Parathyroid adenoma (tissue), 2 donors: ENCODE data around the gene TSPYL1.

Experiments used
- H2AFZ ChIP-seq: fragments of 300-600 bp; sonication (generic); one replicate; pipeline ENCODE4 v1.7.0; 2017; ENCODE audit warnings: antibody characterized with exemption, mild to moderate bottlenecking
- H3K27ac ChIP-seq: fragments of 300-600 bp; sonication (generic); one replicate; pipeline ENCODE4 v1.7.0; 2017
- H3K27me3 ChIP-seq: fragments of 300-600 bp; sonication (generic); one replicate; pipeline ENCODE4 v1.7.0; 2017; ENCODE audit warnings: low read length; ENCODE audit not compliant: control insufficient read depth, insufficient read depth
- H3K36me3 ChIP-seq: fragments of 300-600 bp; sonication (generic); one replicate; pipeline ENCODE4 v1.7.0; 2017; ENCODE audit warnings: low read length; ENCODE audit not compliant: control insufficient read depth, insufficient read depth
- H3K4me1 ChIP-seq: fragments of 300-600 bp; sonication (generic); one replicate; pipeline ENCODE4 v1.7.0; 2017; ENCODE audit warnings: control low read depth
- H3K4me2 ChIP-seq: fragments of 300-600 bp; sonication (generic); one replicate; pipeline ENCODE4 v1.7.0; 2017; ENCODE audit warnings: low read length
- H3K4me3 ChIP-seq: fragments of 300-600 bp; sonication (generic); one replicate; pipeline ENCODE4 v1.7.0; 2017; ENCODE audit warnings: low read depth, low read length
- H3K79me2 ChIP-seq: fragments of 300-600 bp; sonication (generic); one replicate; pipeline ENCODE4 v1.7.0; 2017; ENCODE audit warnings: control low read depth
- H3K9ac ChIP-seq: fragments of 300-600 bp; sonication (generic); one replicate; pipeline ENCODE4 v1.7.0; 2017; ENCODE audit warnings: mild to moderate bottlenecking
- H3K9me3 ChIP-seq: fragments of 300-600 bp; sonication (generic); one replicate; pipeline ENCODE4 v1.7.0; 2017; ENCODE audit warnings: low read length; ENCODE audit not compliant: control insufficient read depth
- CTCF ChIP-seq: fragments of 300-600 bp; sonication (generic); IDR thresholded peaks from one replicate; pipeline ENCODE4 v1.7.0; 2017; ENCODE audit warnings: antibody characterized with exemption, mild to moderate bottlenecking
- donor health status: primary hyperparathyroidism.

Gene TSPYL1

DNA sequence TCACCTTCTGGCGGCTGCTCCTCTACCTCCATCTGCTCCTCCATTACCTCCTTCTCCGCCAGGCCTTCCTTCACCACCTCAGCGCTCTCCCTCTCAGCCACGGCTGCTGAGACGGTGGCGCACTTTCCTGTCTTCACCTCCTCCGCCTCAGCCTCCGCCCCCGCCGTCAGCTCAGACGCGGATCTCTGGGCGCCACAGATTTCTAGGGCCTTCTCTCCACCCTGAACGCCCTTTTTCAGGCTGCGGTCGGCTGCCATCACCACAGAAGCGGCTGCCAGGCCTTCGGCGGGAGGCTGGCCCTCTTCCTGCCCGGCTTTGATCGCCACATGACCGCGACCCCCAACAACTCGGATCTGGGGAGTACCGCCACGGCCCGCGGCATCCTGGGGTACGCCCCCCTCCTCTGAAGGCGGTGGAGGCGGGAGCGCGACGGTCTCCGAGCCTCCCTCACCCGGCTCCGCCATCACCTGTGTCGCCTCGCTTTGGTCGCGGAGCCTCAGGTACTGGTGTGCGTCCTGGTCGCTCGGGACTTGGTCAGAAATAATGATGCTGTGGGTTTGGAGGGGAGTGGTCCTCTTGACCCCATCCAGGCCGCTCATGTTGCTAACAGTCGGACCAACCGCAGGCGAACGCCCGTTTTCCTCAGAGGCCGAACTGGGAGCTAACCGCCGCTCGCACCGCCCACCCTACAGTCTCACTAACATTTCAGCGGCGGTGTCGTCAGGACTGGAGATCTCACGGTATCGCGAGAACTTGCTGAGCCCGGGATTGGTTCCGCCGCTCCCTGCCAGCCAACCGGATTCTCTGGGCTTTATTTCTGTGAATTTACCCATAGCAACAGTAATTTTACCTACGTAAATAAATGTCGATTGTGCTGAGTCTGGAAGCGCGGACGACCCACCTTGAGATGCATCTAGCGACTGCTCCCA, at the start of gene TSPYL1:
TSS of gene TSPYL1 (minus strand) at position 699 of the 929 bp plus-strand sequence. CDS start at position 599, 100 bp downstream.
- H3K27ac ChIP-seq = peak within 1 kb of the TSS; percentile 99
- H2AFZ ChIP-seq = peak within 1 kb of the TSS; percentile 91
- H3K4me2 ChIP-seq = peak within 1 kb of the TSS; percentile 94
- no peaks in the 10 kb centered on the region for H3K9me3 ChIP-seq
- TF ChIP-seq CTCF = no peak
- no peaks in the 10 kb centered on the region for H3K27me3 ChIP-seq
- peak within 1 kb of the TSS; percentile 93 for H3K9ac ChIP-seq
- H3K36me3 ChIP-seq = no peaks in the 10 kb centered on the region
- peaks cover 39% of the 10 kb centered on the region for H3K79me2 ChIP-seq
- peaks cover 26% of the 10 kb centered on the region for H3K4me1 ChIP-seq
- H3K4me3 ChIP-seq = peak within 1 kb of the TSS; percentile 96

- Histone ChIP-seq H3K27ac (no peak overlapping the region), H3K27me3 (no peaks in the 10 kb centered on the region), H3K4me3 (no peak overlapping the region), H2AFZ (no peak overlapping the region), H3K36me3 (no peaks in the 10 kb centered on the region), H3K9me3 (no peaks in the 10 kb centered on the region), H3K79me2 (no peaks in the 10 kb centered on the region), H3K4me2 (no peak overlapping the region), H3K9ac (no peak overlapping the region), H3K4me1 (no peaks in the 10 kb centered on the region)
- TF ChIP-seq CTCF = no peak
These were observed 49.4 kb upstream of the TSPYL1 start for GRCh38 chr6:116329156-116329555.

GRCh38 chr6:116328528-116328903, 48.8 kb upstream of the TSPYL1 start:
- H3K79me2 ChIP-seq = no peaks in the 10 kb centered on the region
- no peak overlapping the region for H3K9ac ChIP-seq
- no peaks in the 10 kb centered on the region for H3K4me1 ChIP-seq
- no peaks in the 10 kb centered on the region for H3K36me3 ChIP-seq
- H2AFZ ChIP-seq = no peak overlapping the region
- H3K4me2 ChIP-seq = no peak overlapping the region
- H3K27me3 ChIP-seq = no peaks in the 10 kb centered on the region
- no peaks in the 10 kb centered on the region for H3K9me3 ChIP-seq
- no peak overlapping the region for H3K4me3 ChIP-seq
- no peak for TF ChIP-seq CTCF
- no peak overlapping the region for H3K27ac ChIP-seq

GRCh38 chr6:116327803-116328527, 48.2 kb upstream of the TSPYL1 start:
- no peak overlapping the region for H2AFZ ChIP-seq
- TF ChIP-seq CTCF = no peak
- H3K4me1 ChIP-seq = no peaks in the 10 kb centered on the region
- H3K4me3 ChIP-seq = no peak overlapping the region
- H3K9ac ChIP-seq = no peak overlapping the region
- H3K79me2 ChIP-seq = no peaks in the 10 kb centered on the region
- no peaks in the 10 kb centered on the region for H3K9me3 ChIP-seq
- no peaks in the 10 kb centered on the region for H3K36me3 ChIP-seq
- H3K4me2 ChIP-seq = no peak overlapping the region
- H3K27me3 ChIP-seq = no peaks in the 10 kb centered on the region
- H3K27ac ChIP-seq = no peak overlapping the region
